Measurements from ENCODE around the gene MCM8. TPM values are rescaled to one million over a fixed set of nuclear protein-coding genes. Genes with fewer than 3 reads are reported as not detected.

Gene MCM8
- total RNA-seq, 2 experiments from 2014 or later, result 43.7 to 58.2 TPM

- H3K27ac ChIP-seq (ENCODE audit: low read depth, low read length, poor library complexity, severe bottlenecking), result no peak overlapping the region
- no peak overlapping the region for H2AFZ ChIP-seq (ENCODE audit: low read length)
- ChIA-PET POLR2A (interaction anchor here (0.6 kb wide), 1 partner anchor 785 kb away, joined by 3 read pairs; no protein-coding TSS in a partner anchor), CTCF (ENCODE audit: unreplicated experiment) (interaction anchor here (0.6 kb wide), 1 partner anchor 9 kb away, joined by 5 read pairs; no protein-coding TSS in a partner anchor)
- no peaks in the 10 kb centered on the region for H3K79me2 ChIP-seq (ENCODE audit: insufficient read depth, low read depth, low read length)
- no peaks in the 10 kb centered on the region for H3K9me2 ChIP-seq (ENCODE audit: insufficient read depth, low read length)
- H3K4me3 ChIP-seq (ENCODE audit: low read depth, low read length, poor library complexity, severe bottlenecking), result no peak overlapping the region
- peaks cover 60% of the 10 kb centered on the region for H3K36me3 ChIP-seq (ENCODE audit: insufficient read depth, low read length)
- DNase-seq (ENCODE audit: low spot score), result no peak
- intact Hi-C loops (cut with micrococcal nuclease; ENCODE audit: unreplicated experiment), result no loop called here
- BruUV-seq (replicated peaks), result no TSS peak
- TF ChIP-seq CTCF (conservative IDR thresholded peaks at IDR 0.05; ENCODE audit: low read length) (no peak), EZH2phosphoT487 (IDR thresholded peaks at IDR 0.05; ENCODE audit: borderline replicate concordance, low read depth, low read length) (no peak)
- H3K4me2 ChIP-seq (ENCODE audit: low read length), result no peak overlapping the region
- H4K20me1 ChIP-seq (ENCODE audit: insufficient read depth, low read length), result no peaks in the 10 kb centered on the region
- H3K4me1 ChIP-seq (ENCODE audit: insufficient read depth, low read length, poor library complexity, severe bottlenecking), result no peaks in the 10 kb centered on the region
- H3K9me3 ChIP-seq (ENCODE audit: low read length), result no peaks in the 10 kb centered on the region
These were observed 90.7 kb downstream of the MCM8 start for GRCh38 chr20:6040958-6041807.

GRCh38 chr20:6041808-6042265 is 91.4 kb downstream of the MCM8 start:
- Histone ChIP-seq H3K9me2 (ENCODE audit: insufficient read depth, low read length) (no peaks in the 10 kb centered on the region), H3K4me2 (ENCODE audit: low read length) (no peak overlapping the region), H3K79me2 (ENCODE audit: insufficient read depth, low read depth, low read length) (no peaks in the 10 kb centered on the region), H3K9me3 (ENCODE audit: low read length) (no peaks in the 10 kb centered on the region), H4K20me1 (ENCODE audit: insufficient read depth, low read length) (no peaks in the 10 kb centered on the region), H3K4me3 (ENCODE audit: low read depth, low read length, poor library complexity, severe bottlenecking) (no peak overlapping the region), H2AFZ (ENCODE audit: low read length) (no peak overlapping the region), H3K4me1 (ENCODE audit: insufficient read depth, low read length, poor library complexity, severe bottlenecking) (no peaks in the 10 kb centered on the region), H3K36me3 (ENCODE audit: insufficient read depth, low read length) (peaks cover 54% of the 10 kb centered on the region), H3K27ac (ENCODE audit: low read depth, low read length, poor library complexity, severe bottlenecking) (no peak overlapping the region)
- DNase-seq (ENCODE audit: low spot score), result no peak
- TF ChIP-seq CTCF (conservative IDR thresholded peaks at IDR 0.05; ENCODE audit: low read length) (no peak), EZH2phosphoT487 (IDR thresholded peaks at IDR 0.05; ENCODE audit: borderline replicate concordance, low read depth, low read length) (no peak)
- POLR2A ChIA-PET, result no interaction called here
- intact Hi-C loops (cut with micrococcal nuclease; ENCODE audit: unreplicated experiment), result no loop called here
- no TSS peak for BruUV-seq (replicated peaks)
- CTCF ChIA-PET (ENCODE audit: unreplicated experiment), result no interaction called here

- H3K9me2 ChIP-seq (ENCODE audit: insufficient read depth, low read length), result no peaks in the 10 kb centered on the region
- no peaks in the 10 kb centered on the region for H3K9me3 ChIP-seq (ENCODE audit: low read length)
- BruUV-seq (replicated peaks), result no TSS peak
- H3K4me3 ChIP-seq (ENCODE audit: low read depth, low read length, poor library complexity, severe bottlenecking), result no peak overlapping the region
- H3K79me2 ChIP-seq (ENCODE audit: insufficient read depth, low read depth, low read length), result no peaks in the 10 kb centered on the region
- no peak overlapping the region for H3K27ac ChIP-seq (ENCODE audit: low read depth, low read length, poor library complexity, severe bottlenecking)
- ChIA-PET POLR2A (interaction anchor here (0.6 kb wide), 1 partner anchor 537 kb away, joined by 3 read pairs; no protein-coding TSS in a partner anchor), CTCF (ENCODE audit: unreplicated experiment) (no interaction called here)
- no peak for DNase-seq (ENCODE audit: low spot score)
- H3K4me1 ChIP-seq (ENCODE audit: insufficient read depth, low read length, poor library complexity, severe bottlenecking), result no peaks in the 10 kb centered on the region
- H3K36me3 ChIP-seq (ENCODE audit: insufficient read depth, low read length), result peaks cover 32% of the 10 kb centered on the region
- intact Hi-C loops (cut with micrococcal nuclease; ENCODE audit: unreplicated experiment), result no loop called here
- no peaks in the 10 kb centered on the region for H4K20me1 ChIP-seq (ENCODE audit: insufficient read depth, low read length)
- H3K4me2 ChIP-seq (ENCODE audit: low read length), result no peak overlapping the region
- H2AFZ ChIP-seq (ENCODE audit: low read length), result no peak overlapping the region
- no peak for TF ChIP-seq EZH2phosphoT487 (IDR thresholded peaks at IDR 0.05; ENCODE audit: borderline replicate concordance, low read depth, low read length)
- no peak for TF ChIP-seq CTCF (conservative IDR thresholded peaks at IDR 0.05; ENCODE audit: low read length)
These were observed 93.7 kb downstream of the MCM8 start for GRCh38 chr20:6044115-6044514.

Data from OCI-LY7 (cell line).